ENCODE data around the gene DOCK9.

The DOCK9 gene

DNA sequence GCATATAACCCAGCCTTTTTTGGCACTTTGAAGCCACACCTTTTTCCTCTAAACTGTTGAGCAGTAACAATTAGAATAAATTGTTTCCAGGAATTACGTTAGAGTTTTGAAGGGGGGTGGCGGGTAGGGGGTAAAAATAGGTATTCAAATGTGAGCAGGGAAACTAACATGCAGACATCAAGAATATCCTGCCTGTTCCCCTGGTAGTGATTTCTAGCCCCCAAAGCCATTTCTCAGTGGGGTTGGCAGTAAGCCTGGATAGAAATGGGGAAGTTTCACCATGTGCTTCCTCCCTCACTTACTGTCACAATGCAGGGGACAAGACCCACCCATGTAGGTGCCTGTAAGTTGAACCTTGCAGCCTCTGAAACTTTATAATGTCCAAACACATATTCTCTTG, 3.8 kb downstream of the DOCK9 start:
- DNase-seq: peak; percentile 67

DNA sequence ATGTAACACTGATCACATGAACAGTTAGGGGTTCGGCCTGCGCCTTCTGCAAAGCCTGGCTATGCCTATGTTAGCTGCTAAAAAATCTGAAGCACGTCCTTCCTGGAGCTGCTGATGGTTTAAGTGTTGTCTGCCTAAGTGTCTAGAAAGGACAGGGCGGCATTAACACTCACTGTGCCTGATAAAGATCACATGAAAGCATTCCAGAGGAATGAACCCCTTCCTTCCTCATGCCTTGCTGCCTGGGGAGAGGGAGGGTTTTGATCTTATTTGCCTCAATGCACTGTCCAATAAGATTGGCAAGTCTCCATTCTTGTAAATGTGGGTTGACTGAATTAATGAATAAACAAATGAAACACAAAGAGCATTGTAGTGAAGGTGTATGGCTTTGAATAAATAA, 5.2 kb downstream of the DOCK9 start:
- DNase-seq: no peak

DNA sequence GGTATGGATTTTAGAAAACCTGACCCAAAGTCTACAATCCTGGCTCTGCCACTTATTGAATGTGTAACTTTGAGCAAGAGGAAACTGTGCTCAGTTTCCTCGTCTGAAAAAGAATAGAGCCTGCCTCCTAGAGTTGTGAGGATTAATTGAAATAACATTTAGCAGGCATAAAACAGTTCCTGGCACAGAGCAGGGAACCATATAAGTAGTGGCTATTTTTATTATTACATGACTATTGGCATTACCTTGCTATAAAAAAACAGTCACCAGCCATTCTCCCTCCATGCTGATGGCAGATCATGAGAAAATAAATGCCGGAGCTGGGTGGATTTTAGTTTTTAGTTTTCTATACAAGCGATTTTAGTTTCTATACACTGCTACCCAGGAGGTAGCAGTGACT, 5.8 kb downstream of the DOCK9 start:
- DNase-seq: no peak

DNA sequence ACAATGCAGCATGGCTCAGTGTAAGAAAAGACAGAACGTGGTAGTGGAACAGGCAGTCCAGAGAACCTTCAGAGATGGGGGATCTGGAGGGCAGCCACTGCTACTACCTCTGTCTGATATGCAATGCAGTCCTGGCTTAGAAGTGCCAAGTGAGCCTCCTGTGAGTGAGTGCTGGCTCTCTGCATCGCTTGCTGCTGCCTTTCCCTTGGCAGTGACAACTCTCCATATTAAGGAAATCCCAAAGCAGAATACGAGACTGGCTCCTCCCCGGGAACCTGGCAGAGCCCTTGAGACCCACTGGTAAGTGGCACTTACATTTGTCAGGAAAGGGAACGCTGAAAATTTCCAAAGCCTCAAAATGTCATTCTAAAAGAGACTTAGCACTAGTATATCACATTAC, 7.5 kb downstream of the DOCK9 start:
- no peak for DNase-seq

DNA sequence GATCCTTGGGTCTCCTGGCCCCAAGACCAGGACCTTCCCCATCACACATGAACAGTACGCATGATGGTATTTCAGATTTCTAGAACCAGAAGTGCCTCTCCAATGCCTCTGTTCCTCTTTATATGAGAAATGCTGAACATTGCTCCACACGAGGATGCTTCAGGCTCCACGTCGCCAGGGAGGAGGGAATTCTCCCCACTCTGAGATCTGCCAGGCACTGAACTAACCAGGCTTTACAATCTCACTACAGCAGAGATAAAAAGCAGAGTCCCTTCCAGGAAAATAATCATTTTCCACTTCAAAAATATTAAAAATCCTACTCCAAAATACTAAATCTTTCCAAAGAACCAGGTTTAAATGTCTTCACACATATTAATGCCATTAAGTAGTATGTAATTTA, 10.4 kb downstream of the DOCK9 start:
- no peak for DNase-seq

- no peak for DNase-seq
Observed at GRCh38 chr13:98966019-98966418, 11.8 kb downstream of the DOCK9 start.

DNA sequence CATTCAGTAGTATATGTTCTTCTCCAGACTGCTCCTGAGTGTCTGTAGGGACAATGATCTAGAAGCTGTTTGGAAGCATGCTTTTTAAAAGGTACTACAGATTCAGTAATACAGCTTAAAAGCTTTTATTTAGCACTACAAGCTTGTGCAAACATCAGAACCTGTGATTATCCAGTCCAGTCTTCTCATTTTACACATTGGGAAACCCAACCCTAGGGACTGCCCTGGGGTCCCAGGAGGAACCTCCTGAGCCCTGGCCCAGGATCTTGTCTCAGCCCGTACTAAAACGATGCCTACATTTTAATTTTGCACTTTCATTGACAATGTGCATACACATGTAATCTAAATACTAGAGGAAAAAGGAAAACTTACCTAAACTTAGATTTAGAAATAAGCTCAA, 12.5 kb downstream of the DOCK9 start:
- no peak for DNase-seq

DNA sequence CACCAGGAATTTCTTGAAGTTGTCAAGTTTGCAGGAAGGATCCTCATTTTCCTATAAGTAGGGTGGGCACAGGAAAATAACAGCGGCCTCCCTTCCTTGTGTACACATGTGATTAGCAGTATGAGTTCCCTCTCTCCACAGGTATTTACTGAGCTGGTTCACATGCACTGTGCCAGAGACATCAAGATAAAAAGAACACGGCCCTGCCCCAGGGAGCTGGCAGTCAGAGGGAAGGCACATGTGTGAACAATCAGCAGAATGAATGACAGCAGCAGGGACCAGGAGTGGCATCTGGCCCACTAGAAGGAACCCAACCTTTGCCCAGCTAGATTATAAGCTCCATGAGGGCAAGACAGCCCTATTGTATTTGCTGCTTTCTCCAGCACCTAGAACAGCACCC, 13.9 kb downstream of the DOCK9 start:
- DNase-seq: no peak

- no peak for DNase-seq
Observed at GRCh38 chr13:98962901-98963590, 14.8 kb downstream of the DOCK9 start.

DNA sequence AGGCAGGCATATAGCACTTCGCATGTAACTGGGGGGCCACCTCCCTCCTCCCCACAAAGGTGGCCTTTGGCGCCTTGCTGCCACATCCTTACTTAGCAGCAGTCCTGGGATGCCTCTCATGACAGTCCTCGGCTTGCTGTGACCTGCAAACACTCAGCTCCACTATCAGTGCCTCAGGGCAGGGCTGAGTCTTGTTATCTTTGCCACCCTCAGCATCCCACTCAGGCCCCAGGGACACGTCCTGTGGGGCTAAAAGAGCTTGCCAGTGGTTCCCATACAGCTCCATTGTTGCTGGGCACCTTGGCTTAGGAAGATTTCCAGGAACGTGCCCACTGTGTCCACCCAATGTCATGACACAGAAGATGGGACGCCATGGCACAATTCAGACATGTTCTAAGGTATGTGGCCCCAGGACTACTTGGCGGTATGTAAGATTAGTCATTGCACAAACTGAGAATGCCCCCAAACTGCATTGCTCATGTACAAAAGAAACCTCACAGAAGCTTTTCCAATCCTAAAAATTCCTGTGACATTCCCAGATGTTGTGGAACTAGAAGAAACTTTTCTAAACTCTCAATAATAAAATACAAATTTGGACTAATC, 16.3 kb downstream of the DOCK9 start:
- no peak for DNase-seq

DNA sequence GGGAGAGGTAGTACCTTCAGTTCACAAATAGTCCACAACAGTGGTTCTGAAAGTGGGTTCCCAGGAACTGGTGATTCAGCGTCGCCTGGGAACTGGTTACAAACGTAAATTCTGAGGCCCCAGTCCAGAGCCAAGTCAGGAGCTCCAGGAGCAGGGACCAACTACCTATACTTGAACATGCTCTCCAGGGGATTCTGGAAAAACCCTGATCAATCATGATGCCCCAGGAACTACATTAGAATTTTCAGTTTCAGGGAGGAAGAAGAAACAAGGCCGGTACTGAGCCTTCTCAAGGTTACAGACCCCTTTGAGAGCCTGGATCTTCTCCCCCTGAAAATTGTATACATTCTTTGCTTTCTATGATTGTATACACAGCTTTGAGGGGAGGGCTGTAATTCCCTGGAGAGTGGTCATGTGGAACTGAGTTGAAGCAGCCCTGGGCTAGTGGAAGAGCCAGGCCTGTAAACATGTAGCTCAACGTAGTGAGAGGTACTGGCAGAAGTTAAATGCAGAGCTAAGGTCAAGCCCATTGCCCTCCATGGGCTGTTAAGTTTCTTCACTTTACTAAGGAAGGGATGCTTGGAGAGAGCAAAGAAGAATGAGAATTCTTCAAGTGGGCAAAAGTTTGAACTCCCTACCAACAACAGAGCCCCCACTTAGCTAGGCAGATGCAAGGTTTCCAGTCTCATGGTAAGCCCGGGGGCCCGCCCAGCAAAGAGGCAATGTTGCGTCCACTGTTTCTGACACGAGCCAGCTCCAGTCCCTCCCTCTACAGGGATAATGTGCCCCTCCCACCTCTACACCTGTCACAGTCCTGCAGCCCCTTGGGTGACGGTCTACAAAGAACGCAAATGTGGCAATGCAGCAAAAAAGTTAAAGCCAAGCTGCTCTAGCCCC, 17.0 kb downstream of the DOCK9 start:
- DNase-seq: no peak

DNA sequence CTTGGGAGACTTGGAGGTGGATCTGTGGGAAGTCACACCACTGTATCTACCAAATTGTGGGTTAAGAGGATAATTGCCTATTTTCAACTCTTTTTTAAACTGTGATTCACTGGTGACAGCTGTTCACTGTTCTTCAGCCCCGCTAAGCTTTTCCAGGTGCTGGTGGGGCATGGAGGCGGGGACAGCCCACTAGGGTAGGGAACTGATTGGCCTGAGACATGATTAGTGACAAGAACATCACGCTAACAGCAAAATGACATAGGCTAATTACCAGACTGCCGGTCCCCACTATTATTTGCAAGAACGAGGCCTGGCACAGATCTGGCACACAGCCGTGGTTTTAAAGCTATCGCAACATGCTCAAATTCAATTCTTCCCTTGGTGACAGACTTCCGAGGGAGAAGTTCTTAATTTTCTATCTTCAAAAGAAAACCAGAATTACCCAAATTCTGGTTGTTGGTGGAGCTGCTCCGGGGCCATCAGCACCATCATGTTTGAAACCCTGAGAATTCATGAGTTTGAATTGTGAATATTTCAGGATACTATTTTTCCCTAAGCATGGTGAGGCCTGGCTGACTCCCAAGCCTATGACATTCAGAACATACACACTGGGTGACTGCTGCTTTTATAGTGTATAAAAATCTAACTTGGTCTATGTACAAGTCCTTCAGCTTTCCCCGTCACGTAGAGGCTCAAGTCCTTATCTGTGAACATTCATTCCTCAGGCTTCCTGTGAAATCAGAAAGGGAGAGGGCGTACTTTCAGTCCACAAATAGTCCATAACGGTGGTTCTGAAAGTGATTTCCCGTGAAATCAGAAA, 17.9 kb downstream of the DOCK9 start:
- no peak for DNase-seq

DNA sequence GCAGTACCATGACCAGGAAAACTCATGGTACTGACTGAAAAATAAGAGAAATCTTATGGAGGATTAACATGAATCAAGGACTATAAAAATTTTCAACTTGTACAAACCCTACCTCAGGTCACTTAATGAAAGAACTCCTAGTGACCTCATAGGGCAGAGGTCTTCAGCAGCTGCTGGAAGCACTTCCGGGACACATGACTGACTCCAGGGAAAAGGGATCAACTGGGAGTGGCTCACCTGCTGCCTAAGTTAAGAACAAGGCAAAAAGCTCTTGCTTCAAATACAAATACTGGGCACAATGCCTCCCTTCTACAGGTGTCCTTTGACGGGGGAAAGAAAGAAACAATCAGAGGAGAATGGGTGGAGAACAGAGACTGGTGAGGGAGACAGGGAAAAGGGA, 18.6 kb downstream of the DOCK9 start:
- DNase-seq: no peak

- DNase-seq: no peak
Observed at GRCh38 chr13:98958443-98958794, 19.4 kb downstream of the DOCK9 start.

DNA sequence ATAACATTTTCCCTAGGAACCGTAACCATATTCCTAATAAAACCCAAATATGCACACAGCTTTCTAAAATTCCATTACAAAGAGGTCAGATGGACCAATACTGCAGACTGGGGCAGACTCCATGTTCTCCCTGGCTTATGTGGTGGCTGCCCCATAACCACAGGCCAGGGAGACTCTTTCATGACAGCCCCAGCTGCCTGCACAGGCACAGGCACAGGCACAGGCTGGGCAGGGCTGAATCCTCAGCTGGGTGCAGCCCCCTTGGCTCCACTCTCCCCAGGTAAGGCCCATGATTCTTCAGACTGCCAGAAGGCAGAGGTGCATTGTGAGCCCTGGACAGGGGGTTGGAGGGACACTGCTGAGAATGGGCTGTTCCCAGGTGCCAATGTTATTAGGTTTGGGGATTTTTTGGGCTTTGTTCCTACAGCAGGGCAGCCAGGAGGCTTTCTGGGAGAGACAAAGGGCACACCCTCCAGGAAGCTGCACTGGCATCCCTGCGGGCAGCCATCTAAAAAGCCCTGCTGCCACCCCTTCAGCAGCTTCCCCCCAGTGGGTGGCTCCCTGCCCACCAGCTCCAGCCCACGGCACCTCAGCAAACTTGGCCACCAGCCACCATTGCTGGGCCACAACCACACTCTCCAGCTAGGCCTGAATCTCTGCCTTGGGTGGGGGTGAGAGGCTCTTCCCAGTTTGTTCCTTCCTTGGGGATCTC, 20.0 kb downstream of the DOCK9 start:
- no peak for DNase-seq

DNA sequence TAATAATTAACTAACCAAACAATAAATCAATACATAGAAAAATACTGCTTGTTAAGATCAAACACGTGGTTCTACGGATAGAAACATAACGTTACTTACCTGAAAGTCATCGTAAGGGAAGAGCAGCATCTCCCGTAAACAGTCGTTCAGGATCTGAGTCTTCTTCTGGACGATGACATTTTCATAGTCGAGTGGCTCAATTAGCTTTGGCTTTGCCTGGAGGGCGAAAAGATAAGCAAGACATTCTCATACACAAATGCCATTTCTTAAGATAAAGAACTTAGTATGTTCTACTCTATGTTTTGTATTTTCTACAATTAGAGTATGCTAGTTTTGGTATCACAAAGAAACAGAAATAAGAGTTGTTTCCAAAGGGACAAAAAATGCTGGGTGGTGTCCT, 22.5 kb downstream of the DOCK9 start:
- DNase-seq: no peak

- no peak for DNase-seq
Observed at GRCh38 chr13:98954313-98954712, 23.6 kb downstream of the DOCK9 start.

DNA sequence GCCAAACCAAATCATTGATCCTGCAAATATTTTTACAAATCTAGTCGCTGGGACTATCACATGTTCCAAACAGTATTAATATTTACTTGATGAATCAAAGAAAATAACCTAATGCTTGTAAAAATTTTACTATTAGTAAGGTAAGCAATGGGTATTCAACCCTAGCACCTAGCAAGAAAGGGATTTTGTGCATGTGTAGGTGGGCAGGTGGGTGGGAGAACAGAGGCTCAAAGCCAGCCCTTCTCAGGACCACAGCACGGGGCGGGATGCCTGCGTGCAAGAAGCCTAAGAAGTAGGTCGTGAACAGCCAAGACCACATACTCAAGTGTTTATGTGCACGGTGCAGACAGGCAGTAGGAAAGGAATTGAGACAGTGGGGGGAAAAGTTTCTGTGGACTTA, 26.6 kb downstream of the DOCK9 start:
- no peak for DNase-seq

DNA sequence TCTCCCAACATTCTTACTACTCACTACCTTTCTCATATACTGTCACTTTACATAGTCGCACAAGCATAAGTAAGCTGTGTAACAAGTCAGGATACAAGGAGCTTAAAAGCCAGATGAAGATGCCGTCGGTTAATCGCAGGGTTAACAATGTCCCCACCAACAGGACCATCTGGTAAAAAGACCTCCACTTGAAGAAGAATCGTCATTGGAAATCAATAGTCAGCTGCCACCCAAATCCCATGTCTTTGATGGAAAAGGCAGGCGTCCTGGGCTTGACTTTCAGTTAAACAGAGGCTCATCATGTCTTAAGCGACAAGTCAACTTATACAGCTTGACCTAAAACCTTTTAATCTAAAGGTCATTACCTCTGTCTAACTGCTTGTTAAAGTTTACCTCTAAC, 27.2 kb downstream of the DOCK9 start:
- DNase-seq: no peak

DNA sequence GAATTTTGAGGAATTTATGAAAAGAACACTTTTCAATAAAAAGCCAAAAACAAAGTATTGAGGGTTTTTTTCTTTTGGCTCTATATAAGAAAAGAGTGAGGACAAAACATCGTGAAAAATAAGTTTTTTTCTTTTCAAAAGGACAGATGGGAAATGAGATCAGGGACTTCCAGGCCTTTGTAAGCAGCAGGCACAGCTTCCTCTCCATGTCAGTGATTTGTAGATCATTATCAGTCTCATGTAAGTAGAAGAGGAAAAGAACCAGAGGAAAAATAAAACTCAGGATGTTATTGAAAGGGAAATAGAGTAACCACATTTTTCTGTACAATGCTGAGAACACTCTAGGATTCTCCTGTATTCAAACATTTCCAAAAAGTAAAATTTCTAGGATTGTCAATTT, 29.9 kb downstream of the DOCK9 start:
- DNase-seq: no peak

DNA sequence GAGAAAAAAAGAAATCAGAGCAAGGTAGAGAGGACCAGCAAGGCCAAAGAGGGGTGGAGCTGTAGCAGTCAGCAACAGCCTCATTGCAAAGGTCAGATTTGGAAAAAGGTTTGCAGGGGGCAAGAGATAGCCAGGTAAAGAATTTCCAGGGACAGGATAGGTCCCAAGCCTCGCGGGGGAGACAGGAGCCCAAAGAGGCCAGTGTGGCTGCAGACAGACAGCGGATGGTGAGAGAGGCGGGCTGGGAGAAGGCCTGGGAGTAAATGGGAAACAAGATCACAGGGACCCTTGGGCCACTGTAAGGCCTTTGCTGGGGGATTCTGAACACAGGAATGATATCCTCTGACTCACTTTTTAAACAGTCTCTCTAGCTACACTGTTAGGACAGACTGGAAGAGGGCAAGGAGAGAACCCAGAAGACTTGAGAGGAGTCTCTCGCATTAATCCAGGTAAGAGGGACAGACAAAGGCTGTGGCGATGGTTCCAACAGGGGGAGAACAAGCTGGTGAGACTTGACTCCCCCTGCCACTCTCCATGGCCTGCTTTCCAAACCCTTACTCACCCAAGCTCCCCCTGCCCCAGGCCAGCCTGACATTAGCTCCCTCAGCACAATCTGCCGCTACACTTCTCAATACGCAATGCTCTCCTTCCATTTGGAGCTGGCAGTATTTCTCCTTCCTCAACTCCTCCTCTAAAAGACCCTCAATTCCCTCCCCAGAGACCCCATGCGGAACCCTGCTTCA, 31.8 kb downstream of the DOCK9 start:
- no peak for DNase-seq

- peak; percentile 47 for DNase-seq
Observed at GRCh38 chr13:98944336-98944735, 33.5 kb downstream of the DOCK9 start.
